ENCODE data around the gene LRP3. TPM values are rescaled to one million over a fixed set of nuclear protein-coding genes. Genes with fewer than 3 reads are reported as not detected.

The LRP3 gene
- total RNA-seq, 1 experiment from 2014 or later = 39.4 TPM

- Histone ChIP-seq H3K4me3 (ENCODE audit: low read depth, low read length, poor library complexity, severe bottlenecking) (no peak overlapping the region), H3K9me3 (ENCODE audit: low read depth, low read length, poor library complexity, severe bottlenecking) (no peaks in the 10 kb centered on the region), H3K36me3 (ENCODE audit: insufficient read depth, low read length, poor library complexity, severe bottlenecking) (no peaks in the 10 kb centered on the region), H3K27ac (ENCODE audit: low read depth, low read length, poor library complexity, severe bottlenecking) (no peak overlapping the region), H3K4me1 (ENCODE audit: insufficient read depth, low read length, poor library complexity, severe bottlenecking) (no peaks in the 10 kb centered on the region), H3K27me3 (replicated peaks; ENCODE audit: insufficient read depth, low read depth, low read length, poor library complexity) (no peaks in the 10 kb centered on the region)
- no peak for TF ChIP-seq EZH2 (IDR thresholded peaks at IDR 0.05; ENCODE audit: borderline replicate concordance, low read depth, low read length, poor library complexity, severe bottlenecking)
- TF ChIP-seq CTCF (conservative IDR thresholded peaks at IDR 0.05; ENCODE audit: low read depth, low read length) = no peak
- intact Hi-C loops (cut with micrococcal nuclease; ENCODE audit: unreplicated experiment) = no loop called here
- no peak for DNase-seq (ENCODE audit: low spot score)
- ChIA-PET POLR2A (ENCODE audit: low non-redundant PET) (no interaction called here), CTCF (interaction anchor here (0.5 kb wide), 1 partner anchor 102 kb away, joined by 11 read pairs; no protein-coding TSS in a partner anchor)
- no TSS peak for BruUV-seq (replicated peaks)
Observed at GRCh38 chr19:33248954-33249613, 55.0 kb downstream of the LRP3 start.

DNA sequence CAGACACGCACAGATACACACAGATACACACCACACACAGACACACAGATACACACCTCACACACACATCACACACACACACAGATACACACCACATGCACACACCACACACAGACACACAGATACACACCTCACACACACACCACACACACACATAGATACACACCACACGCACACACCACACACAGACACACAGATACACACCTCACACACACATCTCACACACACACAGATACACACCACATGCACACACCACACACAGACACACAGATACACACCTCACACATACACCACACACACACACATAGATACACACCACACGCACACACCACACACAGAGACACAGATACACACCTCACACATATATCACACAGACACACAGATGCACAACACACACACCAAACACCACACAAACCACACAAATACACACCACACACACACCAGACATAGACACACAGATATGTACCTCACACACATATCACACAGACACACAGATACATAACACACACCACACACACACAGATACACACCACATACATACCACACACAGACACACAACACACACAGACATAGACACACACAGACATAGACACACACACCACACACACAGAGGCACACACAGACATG lies 55.7 kb downstream of the LRP3 start:
- TF ChIP-seq CTCF (conservative IDR thresholded peaks at IDR 0.05; ENCODE audit: low read depth, low read length) = no peak
- TF ChIP-seq EZH2 (IDR thresholded peaks at IDR 0.05; ENCODE audit: borderline replicate concordance, low read depth, low read length, poor library complexity, severe bottlenecking) = no peak
- H3K4me1 ChIP-seq (ENCODE audit: insufficient read depth, low read length, poor library complexity, severe bottlenecking) = no peaks in the 10 kb centered on the region
- POLR2A ChIA-PET (ENCODE audit: low non-redundant PET) = no interaction called here
- H3K4me3 ChIP-seq (ENCODE audit: low read depth, low read length, poor library complexity, severe bottlenecking) = no peak overlapping the region
- DNase-seq (ENCODE audit: low spot score) = no peak
- no TSS peak for BruUV-seq (replicated peaks)
- no peak overlapping the region for H3K27ac ChIP-seq (ENCODE audit: low read depth, low read length, poor library complexity, severe bottlenecking)
- H3K36me3 ChIP-seq (ENCODE audit: insufficient read depth, low read length, poor library complexity, severe bottlenecking) = no peaks in the 10 kb centered on the region
- H3K9me3 ChIP-seq (ENCODE audit: low read depth, low read length, poor library complexity, severe bottlenecking) = no peaks in the 10 kb centered on the region
- H3K27me3 ChIP-seq (replicated peaks; ENCODE audit: insufficient read depth, low read depth, low read length, poor library complexity) = no peaks in the 10 kb centered on the region
- intact Hi-C loops (cut with micrococcal nuclease; ENCODE audit: unreplicated experiment) = no loop called here
- CTCF ChIA-PET = interaction anchor here (0.5 kb wide), 1 partner anchor 103 kb away, joined by 11 read pairs; no protein-coding TSS in a partner anchor

DNA sequence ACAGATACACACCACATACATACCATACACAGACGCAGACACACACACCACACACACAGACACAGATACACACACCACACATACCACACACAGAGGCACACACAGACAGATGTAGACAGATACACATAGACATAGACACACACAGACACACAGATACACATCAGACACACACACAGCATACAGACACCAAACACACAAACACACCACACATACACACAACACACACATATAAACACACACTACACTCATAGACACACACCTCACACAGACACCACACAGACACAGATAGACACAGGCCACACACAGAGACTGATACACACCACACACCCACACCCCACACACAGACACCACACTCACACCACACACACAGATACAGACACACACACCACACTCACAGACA lies 56.4 kb downstream of the LRP3 start:
- CTCF ChIA-PET = no interaction called here
- intact Hi-C loops (cut with micrococcal nuclease; ENCODE audit: unreplicated experiment) = no loop called here

More for the DNA sequence above, 56.4 kb downstream of the LRP3 start:
- Histone ChIP-seq H3K4me1 (ENCODE audit: insufficient read depth, low read length, poor library complexity, severe bottlenecking) (no peaks in the 10 kb centered on the region), H3K27ac (ENCODE audit: low read depth, low read length, poor library complexity, severe bottlenecking) (no peak overlapping the region), H3K9me3 (ENCODE audit: low read depth, low read length, poor library complexity, severe bottlenecking) (no peaks in the 10 kb centered on the region), H3K27me3 (replicated peaks; ENCODE audit: insufficient read depth, low read depth, low read length, poor library complexity) (no peaks in the 10 kb centered on the region), H3K36me3 (ENCODE audit: insufficient read depth, low read length, poor library complexity, severe bottlenecking) (no peaks in the 10 kb centered on the region), H3K4me3 (ENCODE audit: low read depth, low read length, poor library complexity, severe bottlenecking) (no peak overlapping the region)
- TF ChIP-seq EZH2 (IDR thresholded peaks at IDR 0.05; ENCODE audit: borderline replicate concordance, low read depth, low read length, poor library complexity, severe bottlenecking) = no peak
- TF ChIP-seq CTCF (conservative IDR thresholded peaks at IDR 0.05; ENCODE audit: low read depth, low read length) = no peak
- DNase-seq (ENCODE audit: low spot score) = no peak
- POLR2A ChIA-PET (ENCODE audit: low non-redundant PET) = no interaction called here
- BruUV-seq (replicated peaks) = no TSS peak

Measured in A673 (cell line).